GM18909 (cell line): ENCODE results near the gene PHF21A.
A peak's percentile ranks its signal among the peaks of the same experiment; 100 is the strongest.
"Not testable (repeated sequence)": the region's sequence is repeated elsewhere in the genome, so short reads cannot be mapped to it uniquely, and the experiment has no call there.

Source experiments
- ATAC-seq: cut with Tn5 transposase; IDR thresholded peaks from one replicate; pipeline ENCODE4 v1.9.1; 2021; ENCODE audit warnings: mild to moderate bottlenecking; ENCODE audit not compliant: unreplicated experiment, poor library complexity

PHF21A gene

DNA sequence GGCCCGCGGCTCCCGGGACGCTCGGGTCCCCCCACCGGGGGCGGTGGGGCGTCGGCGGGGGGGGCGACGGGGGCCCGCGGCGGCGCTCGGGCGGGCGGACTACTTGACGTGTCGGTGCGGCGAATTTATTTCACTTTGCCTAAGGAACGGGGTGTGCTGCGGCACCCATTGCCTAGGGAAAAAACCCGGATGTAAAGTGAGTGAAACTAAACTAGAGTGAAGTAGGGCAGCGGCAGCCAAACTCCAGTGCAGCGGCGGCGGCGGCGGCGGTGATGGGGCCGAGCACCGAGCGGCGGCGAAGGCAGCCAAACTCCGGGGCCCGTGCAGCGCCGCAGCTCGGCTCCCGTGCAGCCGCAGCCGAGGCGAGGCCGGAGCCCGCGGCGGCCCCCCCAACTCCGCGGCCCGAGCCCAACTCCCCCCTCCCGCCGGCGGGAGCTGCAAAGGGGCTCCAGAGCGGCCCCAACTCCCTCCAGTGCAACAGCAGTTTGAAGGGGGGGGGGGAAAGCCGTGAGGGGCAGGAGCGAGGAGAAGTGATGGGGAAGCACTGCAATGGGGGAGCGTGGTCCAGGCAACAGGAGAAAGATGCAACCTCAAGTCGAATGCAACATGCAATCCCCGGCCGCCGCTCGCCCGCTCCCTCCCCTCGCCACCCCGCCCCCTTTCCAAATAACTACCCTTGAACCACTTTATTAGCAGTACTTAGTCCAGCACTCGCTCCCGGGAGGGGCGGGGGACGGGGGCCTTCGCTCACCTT lies 647 bp upstream of the PHF21A start:
- ATAC-seq, result peak; percentile 47

DNA sequence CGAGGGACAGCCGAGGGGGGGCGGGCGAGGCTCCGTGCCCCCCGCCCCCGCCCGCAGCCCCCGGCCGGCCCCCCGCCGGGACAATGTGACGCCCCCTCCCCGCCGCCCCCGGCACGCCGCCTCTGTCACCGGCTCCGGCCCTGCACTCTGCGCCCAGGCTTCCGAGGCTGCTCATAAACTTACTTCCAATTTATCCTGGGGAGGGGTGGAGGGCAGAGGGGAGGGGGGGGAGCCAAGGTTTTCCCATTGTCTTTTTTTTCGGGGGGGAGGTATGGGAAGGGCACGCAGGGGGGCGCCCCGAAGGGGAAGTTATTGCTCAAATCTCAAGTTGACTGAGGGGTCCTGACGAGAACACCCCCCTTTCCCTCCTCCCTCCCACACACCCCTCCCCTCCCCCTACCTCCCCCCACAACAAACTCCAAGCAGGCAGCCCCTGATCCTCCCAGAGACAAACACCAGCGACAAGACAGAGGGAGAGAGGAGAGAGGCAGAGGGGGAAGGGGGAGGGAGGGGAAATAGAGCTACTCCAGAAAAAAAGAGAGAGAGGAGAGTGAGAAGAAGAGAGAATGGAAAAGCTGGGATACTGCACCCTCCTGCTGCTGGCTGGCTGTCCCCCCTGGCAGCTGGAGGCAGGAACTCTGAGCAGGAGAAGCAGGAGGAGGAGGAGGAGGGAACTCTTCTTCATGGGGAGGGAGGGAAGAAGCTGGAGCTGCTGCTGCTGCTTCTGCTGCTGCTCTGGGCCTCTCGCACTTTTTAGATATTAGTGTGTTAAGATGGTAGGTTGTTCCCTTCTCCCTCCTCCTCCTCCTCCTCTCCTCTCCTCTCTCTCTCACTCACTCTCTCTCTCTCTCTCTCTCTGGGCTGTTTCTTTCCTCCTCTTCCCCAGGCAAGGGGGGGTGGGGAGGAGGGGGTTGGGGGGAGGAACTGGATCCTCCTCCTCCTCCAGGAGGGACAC lies 631 bp downstream of the PHF21A start:
- ATAC-seq, result peak; percentile 1

DNA sequence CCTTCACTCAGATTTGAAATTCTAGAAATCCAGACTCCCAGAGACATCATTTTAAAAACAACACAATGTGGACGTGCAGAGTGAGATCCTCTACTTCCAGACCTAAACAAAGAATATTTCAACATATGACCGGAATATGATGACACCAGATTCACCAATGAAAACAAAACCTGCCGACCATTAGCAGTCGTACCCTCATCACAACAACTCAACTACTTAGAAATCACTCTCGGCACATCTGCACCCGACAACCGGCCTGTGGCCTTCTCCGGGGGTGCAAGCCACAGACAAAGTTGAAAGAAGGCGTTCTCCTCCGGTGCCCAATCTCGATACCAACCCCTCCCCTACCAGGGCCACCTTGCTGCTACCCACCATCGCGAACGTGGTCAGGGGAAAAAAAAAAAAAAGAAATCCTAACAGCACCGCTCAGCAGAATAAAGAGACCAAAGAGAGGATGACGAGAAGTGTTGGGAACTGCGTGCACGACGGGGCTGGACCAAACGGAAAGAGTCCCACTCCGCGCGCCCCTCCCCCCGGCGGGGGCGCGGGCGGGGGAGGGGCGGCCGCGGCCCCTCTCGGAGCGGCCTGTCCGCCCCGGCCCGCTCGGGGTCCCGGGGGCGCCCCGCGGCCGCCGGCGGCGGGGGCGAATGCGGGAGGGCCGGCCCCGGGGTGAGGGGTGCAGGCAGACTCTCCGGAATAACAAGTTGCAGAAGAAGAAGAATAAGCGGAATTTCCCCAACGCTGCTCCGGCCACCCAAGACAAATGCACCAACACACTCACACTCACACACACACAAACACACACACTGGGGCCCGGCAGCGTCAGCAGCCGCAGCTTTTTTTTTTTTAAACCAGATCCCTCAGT lies 1.7 kb downstream of the PHF21A start:
- ATAC-seq, result peak; percentile 42

DNA sequence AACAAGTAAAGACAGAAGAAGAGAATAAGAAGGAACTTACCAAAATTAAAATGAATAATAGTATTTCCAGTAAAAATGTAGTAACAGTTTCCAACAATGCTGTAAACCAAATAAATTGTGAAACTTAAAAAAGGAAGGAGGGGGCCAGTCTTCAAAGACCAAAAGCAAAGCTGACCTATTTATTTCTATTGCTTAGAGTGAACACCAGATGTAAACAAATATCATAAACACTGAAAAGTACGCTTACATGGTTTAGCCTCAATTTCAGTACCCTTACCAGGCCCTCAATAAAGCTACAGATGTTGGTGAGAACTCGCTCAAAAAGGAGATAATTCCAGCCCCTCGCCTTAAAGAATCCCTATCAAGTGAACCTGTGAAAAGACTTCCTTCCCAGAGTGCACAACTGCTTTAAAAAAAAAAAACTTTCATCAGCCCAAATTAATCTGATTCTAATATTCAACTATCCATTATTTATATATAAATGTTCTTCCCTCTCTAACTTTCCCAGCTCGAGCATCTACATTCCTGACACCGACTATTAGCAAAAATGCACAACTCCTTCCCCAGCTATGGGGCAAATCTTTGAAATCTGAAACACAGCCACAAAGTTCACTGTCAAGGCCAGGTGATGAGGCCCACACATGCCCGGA lies 2.4 kb downstream of the PHF21A start:
- peak; percentile 0 for ATAC-seq

DNA sequence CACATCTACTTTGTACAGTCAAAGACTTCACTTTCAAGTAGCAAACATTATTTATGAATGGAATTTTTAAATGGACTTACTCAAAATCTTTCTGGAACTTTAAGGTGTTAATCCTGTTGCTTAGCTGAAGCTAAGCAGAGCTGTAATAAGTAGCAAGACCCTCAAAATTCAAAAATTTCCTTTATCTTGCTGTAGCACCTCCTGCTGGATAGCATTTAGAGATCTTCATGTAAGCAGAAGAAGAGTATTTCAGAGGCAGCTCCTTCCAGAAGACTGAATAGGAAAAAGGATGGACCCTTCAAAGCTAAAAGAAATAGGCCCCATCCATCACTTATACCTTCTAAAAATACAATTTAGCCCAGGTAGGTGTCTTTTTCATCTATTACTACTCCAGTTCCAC lies 3.4 kb downstream of the PHF21A start:
- ATAC-seq, result no peak

DNA sequence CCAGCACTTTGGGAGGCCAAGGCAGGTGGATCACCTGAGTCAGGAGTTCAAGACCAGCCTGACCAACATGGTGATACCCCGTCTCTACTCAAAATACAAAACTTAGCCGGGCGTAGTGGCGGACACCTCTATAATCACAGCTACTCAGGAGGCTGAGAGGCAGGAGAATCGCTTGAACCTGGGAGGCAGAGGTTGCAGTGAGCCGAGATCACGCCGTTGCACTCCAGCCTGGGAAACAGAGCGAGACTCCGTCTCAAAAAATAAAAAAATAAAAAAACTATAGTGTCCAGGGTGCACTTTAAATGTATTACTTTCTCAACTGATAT lies 4.6 kb downstream of the PHF21A start:
- ATAC-seq, result not testable (repeated sequence)

DNA sequence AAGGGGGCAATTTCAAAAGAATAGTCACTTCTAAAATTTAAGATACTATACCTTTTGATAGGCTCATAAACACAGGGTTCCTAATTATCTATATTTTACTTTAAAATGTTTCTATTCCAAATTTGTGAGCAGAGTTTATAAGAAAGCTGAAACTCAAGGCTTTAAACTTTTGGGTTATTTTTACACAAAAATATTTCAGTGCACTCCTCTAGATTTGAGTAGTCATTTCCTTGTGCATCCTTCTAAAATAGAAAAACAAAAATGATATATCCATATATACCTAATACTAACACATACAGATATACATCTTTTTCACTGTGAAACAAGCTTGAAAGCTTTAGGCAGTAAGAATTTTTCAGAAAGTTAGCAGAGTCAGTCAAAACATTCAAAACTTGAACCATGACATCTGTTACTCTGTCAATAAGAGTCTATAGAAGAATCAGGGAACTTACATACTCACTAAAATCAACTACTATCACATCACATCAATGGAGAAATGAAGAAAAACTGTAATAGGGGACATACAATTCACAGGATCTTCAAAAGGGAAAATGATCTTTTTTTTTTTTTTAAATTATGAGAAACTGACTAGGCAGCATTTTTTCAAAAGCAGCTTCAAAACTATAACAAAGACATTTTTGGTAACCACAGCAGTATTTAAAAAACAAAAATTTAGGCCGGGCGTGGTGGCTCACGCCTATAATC lies 5.1 kb downstream of the PHF21A start:
- ATAC-seq, result no peak

DNA sequence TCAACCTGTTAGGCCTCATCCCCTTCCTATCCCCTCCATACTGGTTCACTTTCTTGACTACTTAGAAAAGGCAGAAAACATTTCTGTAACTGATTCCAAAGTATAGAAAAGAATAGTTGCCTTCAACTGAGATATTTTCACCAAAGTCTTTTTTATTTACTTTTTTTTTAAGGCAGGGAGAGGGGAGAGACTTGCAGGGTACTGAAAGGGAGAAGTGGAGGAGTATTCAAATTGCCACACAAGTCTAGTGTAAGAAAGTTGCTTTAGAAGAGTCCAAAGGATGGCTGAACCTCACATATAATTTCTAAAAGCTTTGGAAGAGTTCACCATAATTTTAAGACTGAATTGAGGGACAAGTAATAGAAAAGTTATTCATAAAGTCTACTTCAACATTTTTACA lies 6.3 kb downstream of the PHF21A start:
- ATAC-seq, result no peak

DNA sequence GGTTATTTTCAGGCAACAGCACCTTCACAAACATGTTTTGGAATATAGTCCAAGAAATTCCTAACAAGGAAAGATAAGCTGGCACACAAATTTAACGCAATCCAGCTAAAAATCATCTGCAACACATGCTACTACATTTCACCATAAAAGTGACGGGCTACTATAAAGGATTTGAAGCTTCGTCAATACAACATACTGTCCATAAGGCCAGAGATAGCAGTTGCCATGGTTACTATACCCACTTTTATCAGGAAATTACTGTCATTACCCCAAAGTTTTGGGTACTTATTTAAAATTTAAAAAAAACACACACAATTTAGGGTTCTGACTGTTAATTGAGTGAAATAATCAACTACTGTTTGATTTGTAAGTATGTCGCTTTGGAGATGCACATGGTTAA lies 6.9 kb downstream of the PHF21A start:
- no peak for ATAC-seq

DNA sequence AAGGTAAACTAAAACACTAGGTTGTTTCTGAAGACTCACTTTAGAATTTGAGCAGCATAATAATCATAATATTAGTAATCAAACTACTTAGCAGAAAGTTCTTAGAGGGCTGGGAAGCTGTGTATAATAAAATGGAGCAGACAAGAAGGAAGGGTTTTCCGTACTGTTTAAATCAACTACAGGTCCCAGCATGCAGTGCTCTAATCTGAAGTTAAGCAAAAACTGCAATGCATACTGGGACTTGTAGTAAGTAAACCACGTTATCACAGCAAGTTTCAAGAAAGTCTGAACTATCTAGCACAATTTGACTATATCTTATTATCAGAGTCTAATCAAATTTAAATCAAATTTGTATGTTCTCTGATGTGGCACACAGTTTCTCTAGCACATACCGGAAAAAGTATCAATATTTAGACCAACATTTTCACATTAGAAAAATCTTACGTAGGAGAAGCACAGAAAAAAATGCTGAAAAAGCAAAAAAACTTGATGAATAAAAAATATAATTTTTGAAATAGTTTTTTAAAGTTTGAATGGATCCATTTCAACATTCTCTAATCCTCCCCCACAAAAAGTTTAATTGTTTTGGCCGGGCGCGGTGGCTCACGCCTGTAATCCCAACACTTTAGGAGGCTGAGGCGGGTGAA lies 8.2 kb downstream of the PHF21A start:
- ATAC-seq, result peak; percentile 72

DNA sequence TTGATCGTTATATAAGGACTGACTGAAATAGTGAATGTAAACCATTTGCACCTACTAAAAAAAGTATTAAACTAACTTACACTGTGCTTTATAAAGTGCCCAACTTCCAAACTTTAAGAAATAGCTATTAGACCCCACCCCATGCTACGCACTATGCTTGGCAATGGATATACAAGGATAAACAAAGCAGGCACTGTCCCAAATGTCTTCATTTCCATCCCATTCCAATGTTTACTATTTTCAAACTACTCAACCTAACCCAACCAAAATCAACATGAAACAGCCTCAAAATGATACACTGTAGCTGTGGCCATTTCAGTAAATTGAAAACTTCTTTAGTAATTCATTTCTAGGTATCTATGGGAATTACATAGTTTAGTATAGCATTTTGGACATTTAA lies 12.5 kb downstream of the PHF21A start:
- ATAC-seq, result no peak

DNA sequence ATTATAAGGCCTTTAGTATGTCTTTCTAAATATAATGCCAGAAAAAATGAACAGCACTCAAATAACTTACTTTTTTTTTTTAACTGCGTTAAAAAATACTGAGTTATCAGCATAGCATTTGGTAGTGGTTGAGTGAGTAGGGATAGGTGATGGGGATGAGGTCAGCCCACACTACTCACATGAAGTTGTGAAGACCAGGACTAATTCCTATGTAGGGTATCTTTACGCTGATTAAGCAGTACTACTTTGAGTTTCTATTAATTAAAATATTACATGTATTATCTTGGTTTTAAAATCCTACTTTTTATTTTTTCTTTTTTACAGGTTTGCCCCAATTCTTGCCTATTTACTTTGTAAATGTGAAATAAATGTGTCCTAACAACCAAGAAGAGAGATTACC lies 13.5 kb downstream of the PHF21A start:
- ATAC-seq, result no peak

DNA sequence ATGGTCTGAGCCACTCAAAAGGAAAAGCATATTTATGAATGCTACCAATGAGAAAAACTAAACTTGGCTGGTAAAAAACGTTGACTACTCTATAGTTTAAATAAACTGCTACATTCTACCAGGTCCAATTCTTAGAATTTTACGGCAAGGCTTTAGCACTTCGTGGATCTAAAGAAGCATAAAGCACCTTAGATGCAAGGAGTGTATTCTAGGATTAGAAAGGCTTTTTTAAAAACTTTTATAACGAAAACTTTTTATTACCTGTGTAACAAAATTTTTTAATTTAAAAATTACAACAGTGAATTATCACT lies 13.9 kb downstream of the PHF21A start:
- no peak for ATAC-seq

DNA sequence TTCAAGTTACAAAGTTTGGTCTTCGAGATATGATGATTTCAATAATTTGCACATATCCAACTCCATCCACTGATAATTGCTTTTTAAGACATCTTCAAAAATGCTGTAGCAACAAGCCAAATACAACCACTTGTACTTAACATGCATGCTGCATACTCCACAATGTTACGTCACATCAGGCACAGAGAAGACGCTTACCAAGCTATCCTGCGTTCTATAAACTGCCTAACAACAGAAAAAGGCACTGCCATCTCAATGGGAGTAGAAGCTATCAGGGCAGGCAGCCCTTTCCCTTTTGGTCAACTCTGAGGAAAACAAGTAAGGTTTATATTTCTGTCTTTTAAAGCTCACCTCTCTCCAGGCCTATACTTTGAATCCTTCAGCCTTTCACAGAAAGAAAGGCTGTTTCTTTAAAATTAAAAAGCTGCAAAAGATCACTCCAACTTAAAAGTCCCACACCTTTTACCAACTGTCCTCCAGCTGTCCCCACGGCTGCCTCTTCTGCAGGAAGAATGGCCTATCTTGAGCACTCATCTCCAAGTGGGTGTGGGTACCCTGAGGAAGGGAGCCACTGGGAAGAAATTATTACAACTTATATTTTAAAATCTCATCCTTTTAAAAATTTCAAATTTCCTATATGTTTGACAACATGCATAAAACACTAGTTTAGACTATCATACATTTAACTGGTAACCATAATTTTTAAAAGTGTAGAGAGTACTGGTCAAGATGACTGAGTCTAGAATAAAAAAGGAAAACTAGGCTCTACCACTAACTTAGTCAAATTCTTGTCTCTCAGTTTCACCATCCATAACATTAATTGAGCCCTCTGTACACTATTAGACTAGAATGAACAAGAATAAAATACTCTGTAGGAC lies 14.5 kb downstream of the PHF21A start:
- ATAC-seq, result no peak

DNA sequence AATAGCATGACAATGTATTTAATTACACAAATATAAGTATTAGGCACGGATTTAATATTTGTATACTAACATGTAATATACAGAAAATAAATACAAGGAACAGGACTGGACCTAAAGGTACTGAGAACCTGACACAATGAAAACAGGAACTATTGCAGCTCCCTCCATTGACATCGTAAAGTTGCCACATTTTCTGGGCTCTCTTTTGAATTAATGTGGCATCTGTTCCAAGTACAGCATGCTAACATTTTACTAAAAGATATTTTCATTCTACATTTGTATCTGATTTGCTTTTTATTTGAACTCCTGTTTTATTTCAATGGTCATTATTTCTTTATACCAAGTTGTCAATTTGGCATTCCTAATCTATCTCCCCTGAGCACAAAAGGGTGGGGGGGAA lies 15.3 kb downstream of the PHF21A start:
- ATAC-seq, result no peak

DNA sequence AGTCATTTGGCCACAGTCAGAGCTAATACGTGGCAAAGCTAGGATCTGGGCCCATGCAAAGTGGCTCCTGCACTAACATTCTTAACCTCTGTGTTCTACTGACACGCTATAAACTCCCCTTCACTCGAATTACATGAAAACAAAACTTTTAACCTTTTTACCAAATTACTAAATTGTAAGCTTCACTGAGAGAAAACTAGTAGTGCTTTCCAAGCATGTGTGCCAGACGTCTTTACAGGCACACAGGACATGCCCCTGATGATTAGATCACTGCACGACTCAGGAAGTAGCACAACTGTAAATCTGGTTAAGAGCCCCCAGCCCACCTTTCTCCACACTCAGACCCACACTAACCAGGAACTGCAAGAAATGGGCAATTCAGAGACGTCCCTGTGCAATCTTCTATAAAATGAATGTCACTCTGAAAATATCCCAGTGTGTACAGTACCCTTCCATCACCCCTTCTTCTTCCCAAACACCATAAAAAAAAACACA lies 16.1 kb downstream of the PHF21A start:
- no peak for ATAC-seq

DNA sequence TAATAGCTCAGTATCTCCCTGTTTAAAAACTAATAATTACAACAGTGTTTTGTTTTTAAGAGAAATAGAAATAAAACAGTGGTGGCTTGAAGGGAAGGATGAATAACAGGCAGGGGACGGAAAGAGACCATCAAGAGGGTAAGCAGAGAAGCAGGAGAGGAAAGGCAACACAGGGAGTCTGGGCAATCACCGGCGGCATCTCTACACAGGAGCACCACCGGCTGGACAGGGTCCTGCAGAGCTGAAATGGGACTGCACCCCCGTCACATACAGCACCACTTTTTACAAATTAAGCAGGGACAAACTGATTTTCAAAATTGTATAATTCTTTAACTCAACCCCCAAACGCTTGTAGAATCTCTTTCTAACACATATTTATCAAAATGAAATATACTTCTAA lies 18.4 kb downstream of the PHF21A start:
- ATAC-seq, result no peak

DNA sequence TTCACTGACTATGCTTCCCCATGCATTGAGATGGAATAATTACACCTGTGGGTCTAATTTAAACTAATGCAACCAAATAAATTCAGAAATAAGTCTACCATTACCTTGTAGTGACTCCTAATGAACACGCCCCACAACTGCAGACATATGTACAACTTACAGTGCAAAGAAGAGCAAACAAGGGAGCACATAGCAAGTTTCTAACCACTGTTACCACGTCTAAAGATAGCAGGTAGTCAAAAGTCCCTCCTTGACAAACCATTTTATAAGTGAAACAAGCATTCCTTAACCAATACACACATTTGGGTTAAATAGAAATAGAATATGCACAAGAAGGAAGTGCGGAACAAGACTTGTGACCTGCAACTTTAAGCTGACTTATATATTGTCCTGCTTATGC lies 20.6 kb downstream of the PHF21A start:
- peak; percentile 80 for ATAC-seq
